Measurements from ENCODE around the gene ERBIN.
"Not testable (repeated sequence)": the region's sequence is repeated elsewhere in the genome, so short reads cannot be mapped to it uniquely, and the experiment has no call there.

Gene ERBIN, protein sequence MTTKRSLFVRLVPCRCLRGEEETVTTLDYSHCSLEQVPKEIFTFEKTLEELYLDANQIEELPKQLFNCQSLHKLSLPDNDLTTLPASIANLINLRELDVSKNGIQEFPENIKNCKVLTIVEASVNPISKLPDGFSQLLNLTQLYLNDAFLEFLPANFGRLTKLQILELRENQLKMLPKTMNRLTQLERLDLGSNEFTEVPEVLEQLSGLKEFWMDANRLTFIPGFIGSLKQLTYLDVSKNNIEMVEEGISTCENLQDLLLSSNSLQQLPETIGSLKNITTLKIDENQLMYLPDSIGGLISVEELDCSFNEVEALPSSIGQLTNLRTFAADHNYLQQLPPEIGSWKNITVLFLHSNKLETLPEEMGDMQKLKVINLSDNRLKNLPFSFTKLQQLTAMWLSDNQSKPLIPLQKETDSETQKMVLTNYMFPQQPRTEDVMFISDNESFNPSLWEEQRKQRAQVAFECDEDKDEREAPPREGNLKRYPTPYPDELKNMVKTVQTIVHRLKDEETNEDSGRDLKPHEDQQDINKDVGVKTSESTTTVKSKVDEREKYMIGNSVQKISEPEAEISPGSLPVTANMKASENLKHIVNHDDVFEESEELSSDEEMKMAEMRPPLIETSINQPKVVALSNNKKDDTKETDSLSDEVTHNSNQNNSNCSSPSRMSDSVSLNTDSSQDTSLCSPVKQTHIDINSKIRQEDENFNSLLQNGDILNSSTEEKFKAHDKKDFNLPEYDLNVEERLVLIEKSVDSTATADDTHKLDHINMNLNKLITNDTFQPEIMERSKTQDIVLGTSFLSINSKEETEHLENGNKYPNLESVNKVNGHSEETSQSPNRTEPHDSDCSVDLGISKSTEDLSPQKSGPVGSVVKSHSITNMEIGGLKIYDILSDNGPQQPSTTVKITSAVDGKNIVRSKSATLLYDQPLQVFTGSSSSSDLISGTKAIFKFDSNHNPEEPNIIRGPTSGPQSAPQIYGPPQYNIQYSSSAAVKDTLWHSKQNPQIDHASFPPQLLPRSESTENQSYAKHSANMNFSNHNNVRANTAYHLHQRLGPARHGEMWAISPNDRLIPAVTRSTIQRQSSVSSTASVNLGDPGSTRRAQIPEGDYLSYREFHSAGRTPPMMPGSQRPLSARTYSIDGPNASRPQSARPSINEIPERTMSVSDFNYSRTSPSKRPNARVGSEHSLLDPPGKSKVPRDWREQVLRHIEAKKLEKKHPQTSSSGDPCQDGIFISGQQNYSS (N-terminal part only)

DNA sequence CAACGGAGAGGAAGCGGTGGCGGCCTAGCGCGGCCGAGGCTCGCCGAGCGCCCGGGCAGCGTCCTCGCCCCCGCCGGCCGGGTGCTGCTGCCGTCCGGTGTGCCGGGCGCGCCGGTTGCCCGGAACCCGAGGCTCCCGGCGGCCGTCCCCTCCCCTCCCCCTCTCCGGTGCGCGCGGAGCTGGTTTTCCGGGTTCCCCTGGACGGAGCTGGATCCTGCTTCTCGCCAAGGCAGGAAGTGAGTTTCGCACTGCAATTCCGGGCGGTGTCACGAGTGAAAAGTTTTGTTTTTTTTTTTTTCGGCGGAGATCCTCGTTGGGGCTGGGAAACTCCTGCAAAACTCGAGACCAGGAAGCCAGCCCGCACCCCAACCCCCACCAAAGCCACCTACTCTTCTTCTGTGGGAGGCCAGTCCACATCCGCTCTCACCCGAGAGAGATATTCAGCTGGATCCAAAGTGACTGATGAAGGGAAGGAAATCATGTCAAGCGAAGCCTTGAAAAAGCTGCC lies at the start of gene ERBIN:
TSS of gene ERBIN (plus strand) at position 300 of the 508 bp plus-strand sequence. CDS start 66,144 bp downstream, outside the sequence.
- DNase-seq: peak in 48 of 51 donors; percentile 17 to 82 (median 50)

DNA sequence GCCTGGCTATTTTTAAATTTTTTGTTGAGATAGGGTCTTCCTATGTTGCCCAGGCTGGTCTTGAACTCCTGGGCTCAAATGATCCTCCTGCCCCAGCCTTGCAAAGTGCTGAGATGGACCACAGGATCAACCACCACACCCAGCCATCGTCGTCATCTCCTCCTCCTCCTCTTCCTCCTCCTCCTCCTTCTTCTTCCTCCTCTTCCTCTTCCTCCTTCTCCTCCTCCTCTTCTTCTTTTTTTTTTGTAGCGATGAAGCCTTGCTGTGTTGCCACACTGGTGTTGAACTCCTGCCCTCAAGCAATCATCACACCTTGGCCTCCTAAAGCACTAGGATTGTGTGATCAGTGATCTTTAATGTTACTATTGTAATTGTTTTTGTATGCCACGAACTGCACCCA lies 49.4 kb upstream of the ERBIN start:
- no peak for DNase-seq

DNA sequence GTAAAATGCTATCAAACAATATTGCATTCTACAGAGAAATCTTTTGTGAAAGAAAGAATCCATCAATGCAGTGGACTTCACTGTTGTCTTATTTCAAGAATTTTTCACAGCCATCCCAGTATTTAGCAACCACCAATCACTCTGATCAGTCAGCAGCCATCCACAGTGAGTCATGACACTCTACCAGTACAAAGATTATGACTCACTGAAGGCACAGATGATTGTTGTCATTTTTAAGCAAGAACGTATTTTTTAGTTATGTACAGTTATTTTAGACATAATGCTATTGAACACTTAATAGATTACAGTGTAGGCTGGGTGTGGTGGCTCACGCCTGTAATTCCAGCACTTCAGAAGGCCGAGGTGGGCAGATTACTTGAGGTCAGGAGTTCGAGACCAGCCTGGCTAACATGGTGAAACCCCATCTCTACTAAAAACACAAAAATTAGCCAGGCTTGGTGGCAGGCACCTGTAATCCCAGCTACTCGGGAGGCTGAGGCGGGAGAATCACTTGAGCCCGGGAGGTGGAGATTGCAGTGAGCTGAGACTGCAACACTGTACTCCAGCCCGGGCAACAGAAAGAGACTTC lies 46.6 kb upstream of the ERBIN start:
- DNase-seq: not testable (repeated sequence)

DNA sequence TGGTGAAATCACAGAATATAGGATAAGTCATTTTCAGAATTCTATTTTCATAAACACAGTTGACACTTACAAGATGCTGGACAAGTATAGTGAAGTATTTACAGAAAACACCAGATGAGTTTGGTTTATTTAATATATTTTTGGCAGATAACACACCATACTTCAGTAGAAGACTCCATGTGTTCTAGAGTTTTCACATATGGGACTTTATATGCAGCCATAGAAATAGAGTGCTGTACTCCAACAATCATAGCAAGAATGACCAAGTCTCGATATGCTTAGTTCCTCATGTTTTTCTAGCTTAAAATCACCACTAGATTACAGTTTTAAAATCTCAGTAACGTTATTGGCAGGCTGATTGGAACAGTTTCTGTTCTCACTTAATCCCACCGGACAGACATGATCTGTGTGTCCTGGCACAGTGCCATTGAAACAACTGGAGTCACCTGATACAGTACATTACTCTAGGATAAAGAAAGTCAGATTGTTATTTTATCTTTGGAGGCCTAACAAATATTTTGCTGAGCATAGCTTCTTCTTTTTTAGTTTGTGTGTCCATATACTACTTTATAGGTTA lies 45.8 kb upstream of the ERBIN start:
- no peak for DNase-seq

DNA sequence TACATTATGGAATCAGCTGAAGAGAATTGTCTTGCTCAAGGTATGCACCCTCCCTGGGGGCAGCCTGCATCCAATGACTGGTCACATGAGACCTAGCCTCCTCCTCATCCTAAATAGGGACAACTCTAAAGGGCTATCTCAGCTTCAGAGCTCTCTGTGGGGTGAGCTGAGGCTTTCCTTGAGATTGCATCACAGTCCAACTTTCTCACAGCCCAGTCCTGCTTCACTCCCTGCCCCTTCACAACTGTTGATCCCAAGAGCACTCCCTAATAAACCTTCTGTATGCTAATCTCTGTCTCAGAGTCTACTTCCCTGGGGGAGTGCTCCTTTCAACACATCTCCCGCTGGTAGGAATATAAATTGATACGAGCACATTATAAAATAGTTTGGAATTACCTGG lies 44.1 kb upstream of the ERBIN start:
- DNase-seq: no peak

DNA sequence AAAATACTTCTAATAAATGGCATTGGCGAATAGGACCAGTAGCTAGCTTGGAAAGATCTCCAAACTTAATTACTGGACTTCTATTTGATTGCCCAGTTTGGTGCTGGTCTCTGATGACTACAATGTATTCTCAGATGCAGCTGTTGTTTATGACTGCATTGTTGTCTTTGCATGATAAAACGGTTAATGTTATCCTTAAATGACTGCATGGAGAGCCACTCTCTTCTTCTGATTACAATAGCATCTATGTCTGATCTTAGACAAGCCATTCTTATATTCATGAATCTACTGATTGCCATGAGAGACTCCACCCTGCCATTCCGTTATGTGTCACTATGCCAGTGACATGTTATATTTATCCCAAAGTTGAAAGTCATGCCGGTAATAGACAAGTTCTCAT lies 42.9 kb upstream of the ERBIN start:
- peak in 1 of 51 donors; percentile 48 for DNase-seq

DNA sequence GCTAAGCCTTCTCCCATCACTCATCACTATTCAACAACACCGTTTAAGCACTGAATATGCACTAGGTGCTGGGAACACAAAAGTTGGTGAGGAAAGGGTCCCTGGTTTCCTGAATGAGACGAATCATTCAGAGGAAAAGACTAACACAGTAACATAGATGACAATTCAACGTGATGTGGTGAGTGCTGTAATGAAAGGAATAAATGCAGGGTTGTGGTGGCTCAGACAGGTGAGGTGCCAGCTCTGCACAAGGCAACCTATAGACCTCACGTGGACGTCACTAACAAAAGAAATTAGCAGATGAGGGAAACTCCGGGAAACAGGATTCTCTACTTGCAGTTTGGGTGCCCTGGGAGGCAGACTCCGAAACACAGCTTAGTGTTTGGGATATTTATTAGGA lies 40.0 kb upstream of the ERBIN start:
- DNase-seq: no peak

DNA sequence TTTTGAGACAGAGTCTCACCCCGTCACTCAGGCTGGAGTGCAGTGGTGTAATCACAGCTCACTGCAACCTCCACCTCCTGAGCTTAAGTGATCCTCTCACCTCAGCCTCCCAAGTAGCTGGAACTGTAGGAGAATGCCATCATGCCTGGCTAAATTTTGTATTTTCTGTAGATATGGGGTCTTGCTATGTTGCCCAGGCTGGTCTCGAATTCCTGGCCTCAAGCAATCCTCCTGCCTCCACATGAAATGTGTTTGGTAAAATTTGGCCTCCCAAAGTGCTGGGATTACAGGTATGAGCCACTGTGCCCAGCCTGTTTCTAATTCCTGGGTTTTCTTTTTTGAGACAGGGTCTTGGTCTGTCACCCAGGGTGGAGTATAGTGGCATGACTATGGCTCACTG lies 34.4 kb upstream of the ERBIN start:
- DNase-seq: not testable (repeated sequence)

DNA sequence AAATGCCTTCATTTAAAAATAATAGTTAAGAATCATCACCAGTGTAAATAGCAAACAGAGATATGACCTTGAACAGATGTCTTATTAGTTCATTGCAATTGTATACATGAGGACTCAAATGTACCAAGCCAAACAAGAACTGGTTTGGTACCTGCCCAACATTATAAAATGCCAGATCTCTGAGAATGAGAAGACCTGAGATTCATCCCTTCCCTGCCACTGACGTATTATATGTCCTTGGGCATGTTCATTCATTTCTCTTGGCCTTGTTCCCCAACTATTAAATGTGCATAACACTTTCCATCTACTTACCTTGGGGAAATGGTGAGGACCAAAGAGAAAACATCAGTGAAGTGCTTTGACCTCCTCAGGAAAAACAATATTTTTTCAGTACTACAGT lies 33.6 kb upstream of the ERBIN start:
- no peak for DNase-seq

DNA sequence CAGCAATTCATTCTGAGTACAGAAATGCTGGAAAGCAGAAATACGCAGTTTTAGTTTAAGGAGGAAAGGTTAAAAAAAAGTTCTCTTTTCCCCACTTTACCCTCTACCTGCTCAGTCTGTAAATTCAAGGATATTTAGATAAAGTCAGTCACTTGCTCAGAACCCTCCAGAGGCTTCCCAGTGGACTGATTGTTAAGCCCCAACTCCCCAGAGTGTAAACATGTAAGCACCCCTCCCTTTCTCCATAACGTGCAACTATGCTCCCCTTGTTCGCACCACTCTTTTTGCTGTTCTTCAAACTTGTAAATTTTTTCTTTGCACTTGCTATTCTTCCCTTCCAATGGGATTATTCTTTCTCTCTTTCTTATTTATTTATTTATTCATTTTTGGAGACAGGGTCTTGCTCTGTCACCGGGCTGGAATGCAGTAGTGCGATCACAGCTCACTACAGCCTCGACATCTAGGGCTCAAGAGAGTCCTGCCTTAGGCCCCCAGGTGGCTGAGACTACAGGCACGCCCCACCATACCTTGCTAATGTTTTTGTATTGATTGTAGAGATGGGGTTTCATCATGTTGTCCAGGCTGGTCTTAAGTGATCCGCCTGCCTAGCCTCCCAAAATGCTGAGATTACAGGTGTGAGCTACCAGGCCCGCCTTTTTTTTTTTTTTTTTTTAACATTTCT lies 32.5 kb upstream of the ERBIN start:
- DNase-seq: no peak

DNA sequence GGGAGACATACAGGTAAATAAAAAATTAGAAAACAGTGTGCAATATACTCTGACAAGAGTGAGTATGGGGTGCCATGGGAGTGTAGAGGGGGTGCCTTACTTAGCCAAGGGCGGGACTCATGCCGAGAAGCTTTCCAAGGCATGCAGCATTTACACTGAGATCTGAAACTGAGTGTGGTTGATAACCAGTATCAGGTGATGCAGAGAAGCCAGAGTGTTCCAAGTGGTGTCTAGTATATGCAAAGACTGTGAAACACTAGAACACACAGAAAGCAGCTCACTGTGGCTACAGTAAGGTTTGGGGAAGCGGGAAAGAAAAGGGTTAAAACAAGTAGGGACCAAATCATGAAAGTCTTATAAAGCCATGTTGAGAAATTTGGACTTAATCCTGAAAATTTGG lies 30.5 kb upstream of the ERBIN start:
- no peak for DNase-seq

DNA sequence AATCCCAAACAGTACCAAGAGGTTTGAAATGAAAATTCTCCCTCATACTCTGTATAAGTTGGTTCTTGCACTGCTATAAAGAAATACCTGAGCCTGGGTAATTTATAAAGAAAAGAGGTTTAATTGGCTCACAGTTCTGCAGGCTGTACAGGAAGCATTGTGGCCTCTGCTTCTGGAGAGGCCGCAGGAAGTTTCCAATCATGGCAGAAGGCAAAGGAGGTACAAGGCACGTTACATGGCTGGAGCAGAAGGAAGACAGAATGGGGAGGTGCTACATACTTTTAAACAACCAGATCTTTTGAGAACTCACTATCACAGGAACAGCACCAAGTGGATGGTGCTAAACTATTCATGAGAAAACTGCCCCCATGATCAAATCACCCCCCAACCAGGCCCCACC lies 25.6 kb upstream of the ERBIN start:
- no peak for DNase-seq

DNA sequence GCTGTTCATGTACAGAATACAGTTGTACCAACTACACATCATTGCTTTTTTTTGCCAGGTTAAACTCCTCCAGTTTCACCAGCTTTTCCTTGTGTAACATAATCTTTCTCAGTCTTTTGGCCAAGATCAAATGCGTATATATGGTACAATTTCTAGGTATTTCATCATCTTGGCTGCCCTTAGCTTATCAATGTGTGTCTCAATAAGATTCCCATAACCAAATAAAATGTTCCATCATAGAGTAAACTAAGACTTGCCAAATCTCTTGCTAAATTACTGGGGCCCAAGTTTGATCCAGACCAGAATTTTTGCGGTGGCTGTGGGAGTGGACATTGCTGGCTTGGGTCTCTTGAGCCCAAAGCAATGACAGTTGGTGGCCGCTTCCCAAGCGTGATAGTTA lies 24.3 kb upstream of the ERBIN start:
- no peak for DNase-seq

DNA sequence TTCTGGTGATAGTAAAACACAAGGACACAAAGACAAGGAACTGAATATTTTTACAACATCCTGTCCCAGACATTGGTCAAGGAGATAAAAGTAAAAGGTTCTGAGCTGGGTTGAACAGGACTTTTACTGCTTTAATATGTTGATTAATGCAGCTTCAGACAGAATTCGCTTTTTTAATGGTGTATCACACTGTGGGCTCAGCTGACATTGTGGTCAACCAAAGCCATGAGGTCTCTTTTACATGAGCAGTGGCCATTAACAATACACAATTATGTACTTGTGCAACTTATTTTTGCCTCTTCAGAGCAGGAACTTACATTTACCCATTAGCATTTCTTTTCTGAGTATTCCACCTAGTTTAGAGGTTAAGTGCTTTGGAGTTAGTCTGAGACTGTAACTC lies 22.8 kb upstream of the ERBIN start:
- no peak for DNase-seq

DNA sequence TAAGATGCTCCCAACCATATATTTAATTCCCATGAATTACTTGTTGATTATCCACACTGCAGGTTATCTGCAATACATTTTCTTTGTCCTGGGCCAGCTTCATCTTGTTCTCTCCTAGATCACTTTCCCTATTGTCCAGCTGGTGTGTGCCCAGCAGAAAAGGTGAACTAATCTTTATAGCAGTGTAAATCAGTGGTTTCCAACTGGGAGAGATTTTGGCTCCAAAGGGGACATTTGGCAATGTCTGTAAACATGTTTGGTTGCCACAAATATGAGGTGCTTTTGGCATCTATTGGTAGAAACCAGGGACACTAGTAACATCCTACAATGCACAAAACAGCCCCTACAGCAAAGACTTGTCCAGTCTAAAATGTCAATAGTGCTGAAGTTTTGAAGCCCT lies 20.1 kb upstream of the ERBIN start:
- DNase-seq: no peak

DNA sequence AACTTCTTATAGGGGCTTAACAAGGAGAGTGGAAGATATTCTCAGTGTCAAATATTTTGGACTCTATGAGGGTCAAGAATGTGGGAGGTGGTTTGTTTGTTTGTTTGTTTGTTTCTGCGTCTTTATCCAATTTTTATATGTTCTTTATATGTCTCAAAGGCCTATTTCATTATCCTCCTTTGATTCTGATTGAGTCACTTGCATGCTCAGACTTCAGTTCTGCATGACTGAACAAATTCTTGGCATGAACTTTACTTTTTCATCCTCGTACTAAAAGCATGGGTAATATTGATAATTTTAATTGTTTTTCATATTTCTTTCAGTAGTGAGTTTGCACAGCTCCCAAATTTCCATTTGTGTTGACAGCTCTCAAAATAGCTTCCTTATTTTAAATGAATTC lies 19.2 kb upstream of the ERBIN start:
- no peak for DNase-seq

DNA sequence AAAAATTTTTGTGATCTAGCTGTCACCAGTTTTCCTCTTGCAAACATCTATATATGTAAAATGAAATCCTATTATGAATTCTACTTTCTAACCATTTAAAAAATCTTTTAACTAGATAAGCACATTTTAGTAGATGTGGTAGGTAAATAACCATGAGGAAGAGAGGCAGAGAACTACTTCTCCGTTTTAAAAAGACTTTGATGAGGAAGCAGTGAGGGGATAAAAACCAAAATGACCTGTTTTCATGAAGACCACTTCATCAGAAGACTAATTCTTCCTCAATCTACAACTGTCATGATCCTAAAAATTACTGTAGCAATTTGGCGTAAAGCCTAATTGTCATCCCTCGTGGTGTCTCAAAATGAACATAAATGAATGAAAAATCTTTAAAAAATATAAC lies 15.7 kb upstream of the ERBIN start:
- no peak for DNase-seq

DNA sequence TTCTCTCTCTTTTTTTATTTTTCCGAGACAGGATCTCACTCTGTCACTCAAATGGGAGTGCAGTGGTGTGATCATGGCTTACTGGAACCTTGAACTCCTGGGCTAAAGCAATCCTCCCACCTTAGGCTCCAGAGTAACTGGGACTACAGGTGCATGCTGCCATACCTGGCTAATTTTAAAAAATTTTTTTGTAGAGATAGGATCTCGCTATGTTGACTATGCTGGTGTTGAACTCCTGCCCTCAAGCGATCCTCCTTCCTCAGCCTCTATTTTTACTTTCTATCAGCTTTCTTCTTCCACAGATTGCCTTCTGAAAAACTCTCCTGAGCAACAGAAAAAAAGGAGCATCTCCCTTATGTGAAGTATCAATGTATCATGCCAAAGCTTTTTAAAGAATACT lies 14.1 kb upstream of the ERBIN start:
- no peak for DNase-seq

DNA sequence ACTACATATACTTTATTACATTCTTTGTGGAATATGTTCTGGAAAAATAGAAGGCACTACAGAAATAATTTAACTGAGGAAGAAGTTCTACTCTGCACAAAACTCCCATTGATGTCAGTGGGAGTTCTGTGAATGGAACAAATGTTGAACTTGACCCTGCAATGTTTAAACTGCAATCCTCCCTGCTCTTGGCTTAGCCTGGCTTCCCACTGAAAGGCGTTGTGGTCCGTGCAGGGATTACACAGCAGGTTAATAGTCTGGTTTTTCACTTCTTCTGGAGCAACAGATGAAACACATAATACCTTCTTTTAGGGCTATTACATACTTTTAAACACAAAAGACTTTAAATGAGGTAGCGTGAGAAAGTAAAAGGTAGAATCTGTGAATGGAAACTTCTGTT lies 12.9 kb upstream of the ERBIN start:
- peak in 11 of 51 donors; percentile 1 to 38 (median 15) for DNase-seq

DNA sequence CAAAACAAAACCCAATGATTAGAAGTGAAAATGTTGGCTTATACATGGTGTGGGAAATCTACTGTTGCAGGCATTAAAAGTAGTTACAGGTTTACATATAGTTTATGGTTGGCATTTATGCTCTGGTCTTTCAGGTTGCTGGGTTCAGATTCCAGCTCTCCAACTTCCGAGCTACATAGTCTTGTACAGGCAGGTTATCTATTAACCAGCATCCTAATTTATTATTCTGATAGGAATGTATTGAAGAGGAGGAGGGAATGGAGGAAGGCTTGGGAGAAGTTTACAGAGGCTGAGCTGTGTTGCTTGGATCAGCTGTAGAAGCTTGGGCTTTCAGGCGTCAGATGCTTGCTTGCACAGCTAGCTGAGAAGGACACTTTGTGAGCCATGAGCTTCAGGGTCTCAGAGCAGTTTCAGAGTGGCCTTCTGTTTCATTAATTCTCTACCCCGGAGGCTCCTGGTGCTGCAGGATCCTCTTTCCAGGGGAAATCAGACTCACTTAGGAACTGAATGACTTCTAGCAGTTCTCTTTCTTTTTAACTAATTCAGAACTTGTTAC lies 11.7 kb upstream of the ERBIN start:
- DNase-seq: peak in 5 of 51 donors; percentile 5 to 13 (median 7)
